ENCODE results near the gene XPC.

- TF ChIP-seq CTCF (IDR thresholded peaks at IDR 0.05) (no peak), POLR2A (IDR thresholded peaks at IDR 0.05) (no peak)
Measured at GRCh38 chr3:14118400-14119381, 59.7 kb downstream of the XPC start.

All from right lobe of liver (tissue), 4 donors.